Vagina (tissue), 2 donors: ENCODE data around the gene PMEPA1. TPM values are rescaled to one million over a fixed set of nuclear protein-coding genes. Genes with fewer than 3 reads are reported as not detected.

Experiments used
- DNase-seq, 2 donors: peaks; one replicate each; pipeline ENCODE4 v3.0.0-alpha.2; 2017; ENCODE audit errors: extremely low spot score in 2 of 2
- H3K27ac ChIP-seq: fragments of 200-600 bp; sonication (generic); one replicate; pipeline ENCODE4 v1.5.1; 2019
- H3K27me3 ChIP-seq: fragments of 200-600 bp; sonication (generic); one replicate; pipeline ENCODE4 v1.5.1; 2019
- H3K36me3 ChIP-seq, 2 donors: fragments of 200-600 bp; sonication (generic); one replicate each; pipeline ENCODE4 v1.5.1; 2017 to 2019
- H3K4me1 ChIP-seq: fragments of 200-600 bp; sonication (generic); one replicate; pipeline ENCODE4 v1.5.1; 2019
- H3K4me3 ChIP-seq, 2 donors: fragments of 200-600 bp; sonication (generic); 1 replicate in 1 of 2; 2 replicates in 1 of 2; pipeline ENCODE4 v1.5.1; 2016 to 2019
- H3K9me3 ChIP-seq: fragments of 200-600 bp; sonication (generic); one replicate; pipeline ENCODE4 v1.5.1; 2019
- POLR2A ChIP-seq, 2 donors: fragments of 450-650 bp; IDR thresholded peaks; one replicate each; pipeline ENCODE4 v1.6.1; 2017; ENCODE audit warnings: antibody characterized with exemption in 2 of 2, mild to moderate bottlenecking in 2 of 2, moderate library complexity in 2 of 2
- POLR2AphosphoS5 ChIP-seq, 2 donors: sonication (generic); formaldehyde crosslinking; IDR thresholded peaks; one replicate each; pipeline ENCODE4 v1.9.0; 2017; ENCODE audit warnings: antibody characterized with exemption in 2 of 2, mild to moderate bottlenecking in 2 of 2, low read depth in 1 of 2; ENCODE audit not compliant: insufficient read depth in 1 of 2
- intact Hi-C: fragments of 100-400 bp; cut with DNase I; formaldehyde crosslinking; loops from one replicate; pipeline ENCODE4 v1.15.1; 2023
- total RNA-seq: library from RNA; depleted of rRNA; stranded (reverse); fragments of >200 nt; gene quantifications from one replicate; pipeline ENCODE4 v1.2.3, GENCODE V29; 2016
- TF ChIP-seq, protein P1 (sequence below), 3 experiments: fragments of 450-650 bp in 2 of 3; fragments of 200-600 bp in 1 of 3; sonication (generic) in 1 of 3; IDR thresholded peaks; one replicate each; pipeline ENCODE4 v1.5.1; 2017 to 2019; ENCODE audit warnings: antibody characterized with exemption in 3 of 3, mild to moderate bottlenecking in 2 of 3, moderate library complexity in 2 of 3

PMEPA1 gene
- total RNA-seq, 1 donor from 2014 or later: 11.3 TPM

DNA sequence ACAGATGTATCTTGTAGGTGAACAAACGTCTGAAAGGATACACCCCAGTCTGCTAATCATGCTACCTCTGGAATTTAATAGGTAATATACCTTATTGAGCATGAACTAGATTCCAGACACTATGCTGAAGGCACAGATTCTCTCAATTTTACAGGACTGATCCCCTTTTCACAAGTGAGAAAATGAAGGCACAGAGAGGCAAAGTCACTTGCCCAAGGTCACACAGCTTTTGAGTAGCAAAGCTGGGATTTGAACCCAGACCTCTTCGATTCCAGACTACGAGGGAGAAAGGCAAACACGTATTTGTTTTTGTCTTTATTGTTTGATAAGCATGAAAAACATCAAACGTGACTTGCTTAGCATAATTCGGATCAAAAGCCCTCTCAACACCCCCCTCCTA, 34.4 kb upstream of the PMEPA1 start:
- Histone ChIP-seq H3K9me3 (no peaks in the 10 kb centered on the region), H3K27me3 (no peaks in the 10 kb centered on the region), H3K36me3 (no peaks in the 10 kb centered on the region), H3K4me1 (peaks cover 17% of the 10 kb centered on the region), H3K27ac (no peak overlapping the region), H3K4me3 (no peak overlapping the region)
- no peak for TF ChIP-seq POLR2AphosphoS5 (IDR thresholded peaks at IDR 0.05; ENCODE audit: insufficient read depth in 1 of 2, low read depth in 1 of 2)
- TF ChIP-seq POLR2A (IDR thresholded peaks at IDR 0.05): no peak
- TF ChIP-seq, protein P1, sequence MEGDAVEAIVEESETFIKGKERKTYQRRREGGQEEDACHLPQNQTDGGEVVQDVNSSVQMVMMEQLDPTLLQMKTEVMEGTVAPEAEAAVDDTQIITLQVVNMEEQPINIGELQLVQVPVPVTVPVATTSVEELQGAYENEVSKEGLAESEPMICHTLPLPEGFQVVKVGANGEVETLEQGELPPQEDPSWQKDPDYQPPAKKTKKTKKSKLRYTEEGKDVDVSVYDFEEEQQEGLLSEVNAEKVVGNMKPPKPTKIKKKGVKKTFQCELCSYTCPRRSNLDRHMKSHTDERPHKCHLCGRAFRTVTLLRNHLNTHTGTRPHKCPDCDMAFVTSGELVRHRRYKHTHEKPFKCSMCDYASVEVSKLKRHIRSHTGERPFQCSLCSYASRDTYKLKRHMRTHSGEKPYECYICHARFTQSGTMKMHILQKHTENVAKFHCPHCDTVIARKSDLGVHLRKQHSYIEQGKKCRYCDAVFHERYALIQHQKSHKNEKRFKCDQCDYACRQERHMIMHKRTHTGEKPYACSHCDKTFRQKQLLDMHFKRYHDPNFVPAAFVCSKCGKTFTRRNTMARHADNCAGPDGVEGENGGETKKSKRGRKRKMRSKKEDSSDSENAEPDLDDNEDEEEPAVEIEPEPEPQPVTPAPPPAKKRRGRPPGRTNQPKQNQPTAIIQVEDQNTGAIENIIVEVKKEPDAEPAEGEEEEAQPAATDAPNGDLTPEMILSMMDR (IDR thresholded peaks at IDR 0.05): no peak
- no peak for DNase-seq
- intact Hi-C loops: no loop called here

DNA sequence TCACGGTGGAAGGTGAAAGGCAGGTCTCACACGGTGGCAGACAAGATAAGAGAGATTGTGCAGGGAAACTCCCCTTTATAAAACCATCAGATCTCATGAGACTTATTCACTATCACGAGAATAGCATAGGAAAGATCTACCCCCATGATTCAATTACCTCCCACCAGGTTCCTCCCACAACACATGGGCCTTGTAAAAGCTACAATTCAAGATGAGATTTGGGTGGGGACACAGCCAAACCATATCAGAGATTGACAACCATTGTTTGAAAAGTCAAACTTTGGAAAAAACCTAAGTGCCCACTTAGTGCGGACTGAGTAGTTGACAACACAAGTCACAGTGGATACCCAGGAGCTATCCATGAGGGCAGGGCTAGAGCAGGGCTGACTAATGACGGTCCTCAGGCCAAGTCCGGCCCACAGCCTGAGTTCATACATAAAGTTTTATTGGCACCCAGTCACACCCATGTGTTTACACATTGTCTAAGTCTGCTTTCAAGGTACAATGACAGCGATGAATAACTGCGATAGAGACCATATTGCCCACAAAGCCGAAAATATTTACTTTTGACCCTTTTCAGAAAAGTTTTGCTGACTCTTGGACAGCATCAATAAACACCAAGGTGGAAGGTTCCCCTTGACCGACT, 33.8 kb upstream of the PMEPA1 start:
- H3K36me3 ChIP-seq: no peaks in the 10 kb centered on the region
- H3K4me3 ChIP-seq: no peak overlapping the region
- H3K4me1 ChIP-seq: peaks cover 11% of the 10 kb centered on the region
- H3K9me3 ChIP-seq: no peaks in the 10 kb centered on the region
- intact Hi-C loops: no loop called here
- no peaks in the 10 kb centered on the region for H3K27me3 ChIP-seq
- TF ChIP-seq, protein P1 (IDR thresholded peaks at IDR 0.05): no peak
- no peak for TF ChIP-seq POLR2A (IDR thresholded peaks at IDR 0.05)
- TF ChIP-seq POLR2AphosphoS5 (IDR thresholded peaks at IDR 0.05; ENCODE audit: insufficient read depth in 1 of 2, low read depth in 1 of 2): no peak
- no peak overlapping the region for H3K27ac ChIP-seq
- DNase-seq: no peak

DNA sequence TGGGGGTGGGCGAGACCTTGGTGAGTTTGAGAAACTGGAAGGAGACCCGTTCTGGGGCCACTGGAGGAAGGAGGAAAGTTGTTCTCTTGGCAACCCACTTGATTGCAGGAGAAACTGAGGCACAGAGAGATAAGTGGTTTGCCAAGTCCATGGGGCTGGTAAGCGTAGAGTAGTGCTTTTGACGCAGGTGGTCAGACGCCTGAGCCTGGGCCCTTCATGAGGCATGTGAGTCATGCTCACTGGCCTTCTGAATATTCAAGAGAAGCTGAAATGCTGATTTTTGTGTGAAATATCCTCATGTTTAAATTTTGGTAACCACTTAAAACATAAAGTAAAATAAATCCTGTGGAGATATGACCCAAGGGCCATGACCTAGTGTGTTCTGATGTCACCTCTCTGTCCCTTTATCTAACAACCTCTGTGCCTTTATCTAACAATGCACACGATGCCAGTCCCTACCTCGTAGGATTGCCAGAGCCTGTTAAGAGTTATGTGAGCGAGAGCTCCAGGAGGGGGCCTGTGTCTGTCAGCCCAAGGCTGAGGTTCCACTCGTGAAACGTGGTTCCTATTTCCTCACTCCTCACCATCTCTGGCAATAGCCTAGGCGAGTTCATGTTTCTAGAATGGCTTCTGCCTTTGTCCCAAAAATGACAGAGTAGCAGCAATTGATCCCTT, 32.8 kb upstream of the PMEPA1 start:
- TF ChIP-seq, protein P1 (IDR thresholded peaks at IDR 0.05): no peak
- TF ChIP-seq POLR2AphosphoS5 (IDR thresholded peaks at IDR 0.05; ENCODE audit: insufficient read depth in 1 of 2, low read depth in 1 of 2): no peak
- TF ChIP-seq POLR2A (IDR thresholded peaks at IDR 0.05): no peak
- Histone ChIP-seq H3K27me3 (no peaks in the 10 kb centered on the region), H3K9me3 (no peaks in the 10 kb centered on the region), H3K4me3 (no peak overlapping the region), H3K4me1 (peaks cover 1% of the 10 kb centered on the region), H3K36me3 (no peaks in the 10 kb centered on the region), H3K27ac (no peak overlapping the region)
- no peak for DNase-seq
- intact Hi-C loops: no loop called here

DNA sequence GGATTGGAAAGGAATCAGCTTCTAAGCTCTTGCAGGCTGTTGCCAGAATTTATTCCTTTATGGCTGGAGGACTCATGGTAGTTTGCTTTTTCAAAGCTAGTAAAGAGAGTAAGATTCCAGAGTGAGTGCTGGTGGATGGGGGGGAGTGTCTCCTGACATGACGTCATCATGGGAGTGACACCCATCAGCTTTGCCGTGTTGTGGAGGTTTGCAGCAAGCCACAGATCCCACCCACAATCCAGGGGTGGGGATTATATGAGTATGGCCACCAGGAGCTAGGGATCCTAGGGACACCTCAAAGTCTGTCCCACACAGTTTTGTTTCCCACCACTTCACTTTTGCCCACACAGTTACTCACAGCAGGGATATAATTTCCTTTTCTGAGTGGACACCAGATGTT, 28.7 kb upstream of the PMEPA1 start:
- intact Hi-C loops: no loop called here
- H3K27ac ChIP-seq: no peak overlapping the region
- H3K4me1 ChIP-seq: no peaks in the 10 kb centered on the region
- H3K4me3 ChIP-seq: no peak overlapping the region
- H3K36me3 ChIP-seq: no peaks in the 10 kb centered on the region
- no peak for DNase-seq
- no peak for TF ChIP-seq POLR2AphosphoS5 (IDR thresholded peaks at IDR 0.05; ENCODE audit: insufficient read depth in 1 of 2, low read depth in 1 of 2)
- TF ChIP-seq, protein P1 (IDR thresholded peaks at IDR 0.05): no peak
- no peak for TF ChIP-seq POLR2A (IDR thresholded peaks at IDR 0.05)
- H3K9me3 ChIP-seq: no peaks in the 10 kb centered on the region
- H3K27me3 ChIP-seq: no peaks in the 10 kb centered on the region

DNA sequence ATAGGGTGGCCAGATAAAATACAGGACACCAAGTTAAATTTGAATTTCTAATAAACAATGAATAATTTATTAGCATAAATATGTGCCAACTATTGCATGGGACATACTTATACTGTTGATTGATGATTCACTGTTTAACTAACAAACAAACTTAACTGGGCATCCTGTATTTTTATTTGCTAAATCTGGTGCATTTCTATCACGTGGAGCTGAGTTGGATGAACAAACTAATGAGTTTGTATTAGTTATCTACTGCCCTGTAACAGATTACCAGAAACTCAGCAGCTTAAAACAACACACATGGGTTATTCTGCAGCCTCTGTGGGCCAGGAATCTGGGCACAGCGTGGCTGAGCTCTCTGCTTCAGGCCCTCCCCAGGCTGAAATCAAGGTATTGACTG, 28.2 kb upstream of the PMEPA1 start:
- no peak overlapping the region for H3K27ac ChIP-seq
- DNase-seq: no peak
- intact Hi-C loops: no loop called here

More for the DNA sequence above, 28.2 kb upstream of the PMEPA1 start:
- H3K4me3 ChIP-seq: no peak overlapping the region
- no peak for TF ChIP-seq POLR2AphosphoS5 (IDR thresholded peaks at IDR 0.05; ENCODE audit: insufficient read depth in 1 of 2, low read depth in 1 of 2)
- TF ChIP-seq, protein P1 (IDR thresholded peaks at IDR 0.05): no peak
- TF ChIP-seq POLR2A (IDR thresholded peaks at IDR 0.05): no peak
- H3K9me3 ChIP-seq: no peaks in the 10 kb centered on the region
- no peaks in the 10 kb centered on the region for H3K27me3 ChIP-seq
- H3K4me1 ChIP-seq: no peaks in the 10 kb centered on the region
- no peaks in the 10 kb centered on the region for H3K36me3 ChIP-seq
